Measurements from ENCODE around the gene PCDHA10. TPM values are rescaled to one million over a fixed set of nuclear protein-coding genes. Genes with fewer than 3 reads are reported as not detected.
"Not testable (repeated sequence)": the region's sequence is repeated elsewhere in the genome, so short reads cannot be mapped to it uniquely, and the experiment has no call there.

Gene PCDHA10
- total RNA-seq, 2 donors from 2014 or later, result 0.07 to 0.37 TPM

DNA sequence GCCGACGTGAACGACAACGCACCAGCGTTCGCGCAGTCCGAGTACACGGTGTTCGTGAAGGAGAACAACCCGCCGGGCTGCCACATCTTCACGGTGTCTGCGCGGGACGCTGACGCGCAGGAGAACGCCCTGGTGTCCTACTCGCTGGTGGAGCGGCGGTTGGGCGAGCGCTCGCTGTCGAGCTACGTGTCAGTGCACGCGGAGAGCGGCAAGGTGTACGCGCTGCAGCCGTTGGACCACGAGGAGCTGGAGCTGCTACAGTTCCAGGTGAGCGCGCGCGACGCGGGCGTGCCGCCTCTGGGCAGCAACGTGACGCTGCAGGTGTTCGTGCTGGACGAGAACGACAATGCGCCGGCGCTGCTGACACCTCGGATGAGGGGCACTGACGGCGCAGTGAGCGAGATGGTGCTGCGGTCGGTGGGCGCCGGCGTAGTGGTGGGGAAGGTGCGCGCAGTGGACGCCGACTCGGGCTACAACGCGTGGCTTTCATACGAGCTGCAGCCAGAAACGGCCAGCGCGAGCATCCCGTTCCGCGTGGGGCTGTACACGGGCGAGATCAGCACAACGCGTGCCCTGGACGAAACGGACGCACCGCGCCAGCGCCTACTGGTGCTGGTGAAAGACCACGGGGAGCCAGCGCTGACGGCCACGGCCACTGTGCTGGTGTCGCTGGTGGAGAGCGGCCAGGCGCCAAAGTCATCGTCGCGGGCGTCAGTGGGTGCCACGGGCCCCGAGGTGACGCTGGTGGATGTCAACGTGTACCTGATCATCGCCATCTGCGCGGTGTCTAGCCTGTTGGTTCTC is 5.7 kb upstream of the PCDHA10 start:
- H3K9ac ChIP-seq (ENCODE audit: low read depth in 2 of 2, low read length in 2 of 2); intact Hi-C loops (cut with DNase I); H3K36me3 ChIP-seq; H3K4me1 ChIP-seq; H3K4me3 ChIP-seq; H3K27ac ChIP-seq; DNase-seq; H3K9me3 ChIP-seq; H3K27me3 ChIP-seq: not testable (repeated sequence)

DNA sequence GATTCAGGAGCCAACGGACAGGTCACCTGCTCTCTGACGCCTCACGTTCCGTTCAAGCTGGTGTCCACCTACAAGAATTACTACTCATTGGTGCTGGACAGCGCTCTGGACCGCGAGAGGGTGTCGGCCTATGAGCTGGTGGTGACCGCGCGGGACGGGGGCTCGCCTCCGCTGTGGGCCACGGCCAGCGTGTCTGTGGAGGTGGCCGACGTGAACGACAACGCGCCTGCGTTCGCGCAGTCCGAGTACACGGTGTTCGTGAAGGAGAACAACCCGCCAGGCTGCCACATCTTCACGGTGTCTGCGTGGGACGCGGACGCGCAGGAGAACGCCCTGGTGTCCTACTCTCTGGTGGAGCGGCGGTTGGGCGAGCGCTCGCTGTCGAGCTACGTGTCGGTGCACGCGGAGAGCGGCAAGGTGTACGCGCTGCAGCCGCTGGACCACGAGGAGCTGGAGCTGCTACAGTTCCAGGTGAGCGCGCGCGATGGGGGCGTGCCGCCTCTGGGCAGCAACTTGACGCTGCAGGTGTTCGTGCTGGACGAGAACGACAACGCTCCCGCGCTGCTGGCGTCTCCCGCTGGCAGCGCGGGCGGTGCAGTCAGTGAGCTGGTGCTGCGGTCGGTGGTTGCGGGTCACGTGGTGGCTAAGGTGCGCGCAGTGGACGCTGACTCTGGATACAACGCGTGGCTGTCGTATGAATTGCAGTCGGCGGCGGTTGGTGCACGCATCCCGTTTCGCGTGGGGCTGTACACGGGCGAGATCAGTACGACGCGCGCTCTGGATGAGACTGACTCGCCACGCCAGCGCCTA is 1.7 kb downstream of the PCDHA10 start:
- no peaks in the 10 kb centered on the region for H3K27me3 ChIP-seq
- DNase-seq, result no peak
- TF ChIP-seq, protein P1, sequence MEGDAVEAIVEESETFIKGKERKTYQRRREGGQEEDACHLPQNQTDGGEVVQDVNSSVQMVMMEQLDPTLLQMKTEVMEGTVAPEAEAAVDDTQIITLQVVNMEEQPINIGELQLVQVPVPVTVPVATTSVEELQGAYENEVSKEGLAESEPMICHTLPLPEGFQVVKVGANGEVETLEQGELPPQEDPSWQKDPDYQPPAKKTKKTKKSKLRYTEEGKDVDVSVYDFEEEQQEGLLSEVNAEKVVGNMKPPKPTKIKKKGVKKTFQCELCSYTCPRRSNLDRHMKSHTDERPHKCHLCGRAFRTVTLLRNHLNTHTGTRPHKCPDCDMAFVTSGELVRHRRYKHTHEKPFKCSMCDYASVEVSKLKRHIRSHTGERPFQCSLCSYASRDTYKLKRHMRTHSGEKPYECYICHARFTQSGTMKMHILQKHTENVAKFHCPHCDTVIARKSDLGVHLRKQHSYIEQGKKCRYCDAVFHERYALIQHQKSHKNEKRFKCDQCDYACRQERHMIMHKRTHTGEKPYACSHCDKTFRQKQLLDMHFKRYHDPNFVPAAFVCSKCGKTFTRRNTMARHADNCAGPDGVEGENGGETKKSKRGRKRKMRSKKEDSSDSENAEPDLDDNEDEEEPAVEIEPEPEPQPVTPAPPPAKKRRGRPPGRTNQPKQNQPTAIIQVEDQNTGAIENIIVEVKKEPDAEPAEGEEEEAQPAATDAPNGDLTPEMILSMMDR (IDR thresholded peaks at IDR 0.05), result no peak

DNA sequence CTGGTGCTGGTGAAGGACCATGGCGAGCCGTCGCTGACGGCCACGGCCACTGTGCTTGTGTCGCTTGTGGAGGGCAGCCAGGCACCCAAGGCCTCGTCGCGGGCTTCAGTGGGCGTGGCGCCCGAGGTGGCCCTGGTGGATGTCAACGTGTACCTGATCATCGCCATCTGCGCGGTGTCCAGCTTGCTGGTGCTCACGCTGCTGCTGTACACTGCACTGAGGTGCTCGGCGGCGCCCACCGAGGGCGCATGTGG is 2.2 kb downstream of the PCDHA10 start:
- Histone ChIP-seq H3K36me3 (no peaks in the 10 kb centered on the region), H3K4me3 (no peak overlapping the region), H3K27ac (no peak overlapping the region), H3K4me1 (no peaks in the 10 kb centered on the region), H3K9ac (ENCODE audit: low read depth in 2 of 2, low read length in 2 of 2) (no peak overlapping the region), H3K27me3 (no peaks in the 10 kb centered on the region), H3K9me3 (peaks cover 3% of the 10 kb centered on the region)
- DNase-seq, result no peak
- intact Hi-C loops (cut with DNase I), result no loop called here
- TF ChIP-seq, protein P1 (IDR thresholded peaks at IDR 0.05), result no peak

More for the DNA sequence above, 1.7 kb downstream of the PCDHA10 start:
- Histone ChIP-seq H3K9ac (ENCODE audit: low read depth in 2 of 2, low read length in 2 of 2) (no peak overlapping the region), H3K4me1 (no peaks in the 10 kb centered on the region), H3K36me3 (no peaks in the 10 kb centered on the region), H3K4me3 (no peak overlapping the region), H3K9me3 (peaks cover 3% of the 10 kb centered on the region), H3K27ac (no peak overlapping the region)
- intact Hi-C loops (cut with DNase I), result no loop called here

DNA sequence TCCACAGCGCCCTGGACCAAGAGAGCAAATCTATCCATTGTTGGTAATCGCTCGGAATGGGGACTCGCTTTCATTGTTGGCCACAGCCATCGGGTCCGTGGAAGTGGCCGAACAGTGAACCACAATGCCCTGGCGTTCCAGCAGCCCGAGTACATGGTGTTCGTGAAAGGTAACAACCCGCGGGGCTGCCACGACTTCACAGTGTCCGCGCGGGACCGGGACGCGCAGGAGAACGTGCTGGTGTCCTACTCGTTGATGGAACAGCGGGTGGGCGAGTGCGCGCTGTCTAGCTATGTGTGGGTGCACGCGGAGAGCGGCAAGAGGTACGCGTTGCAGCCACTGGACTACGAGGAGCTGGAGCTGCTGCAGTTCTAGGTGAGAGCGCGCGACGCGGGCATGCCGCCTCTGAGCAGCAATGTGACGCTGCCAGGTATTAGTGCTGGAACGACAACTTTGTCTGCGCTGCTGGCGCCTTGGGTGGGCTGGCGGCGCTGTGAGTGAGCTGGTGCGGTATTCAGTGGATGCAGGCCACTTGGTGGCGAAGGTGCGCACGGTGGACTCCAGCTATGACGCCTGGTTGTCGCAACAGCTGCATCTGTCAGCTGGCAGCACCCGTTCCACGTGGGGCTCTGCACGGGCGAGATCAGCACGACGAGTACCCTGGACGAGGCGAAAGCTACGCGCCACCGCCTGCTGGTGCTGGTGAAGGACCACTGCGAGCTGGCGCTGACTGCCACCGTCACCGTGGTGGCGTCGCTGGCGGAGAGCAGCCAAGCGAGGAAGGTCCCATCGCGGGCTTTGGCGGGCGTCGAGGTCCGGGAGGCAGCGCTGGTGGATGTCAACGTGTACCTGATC is 7.0 kb downstream of the PCDHA10 start:
- Histone ChIP-seq H3K36me3 (no peaks in the 10 kb centered on the region), H3K4me3 (no peak overlapping the region), H3K27me3 (no peaks in the 10 kb centered on the region), H3K27ac (no peak overlapping the region), H3K9ac (ENCODE audit: low read depth in 2 of 2, low read length in 2 of 2) (no peak overlapping the region), H3K4me1 (no peaks in the 10 kb centered on the region), H3K9me3 (no peaks in the 10 kb centered on the region)
- DNase-seq, result no peak
- TF ChIP-seq, protein P1 (IDR thresholded peaks at IDR 0.05), result no peak
- intact Hi-C loops (cut with DNase I), result no loop called here

DNA sequence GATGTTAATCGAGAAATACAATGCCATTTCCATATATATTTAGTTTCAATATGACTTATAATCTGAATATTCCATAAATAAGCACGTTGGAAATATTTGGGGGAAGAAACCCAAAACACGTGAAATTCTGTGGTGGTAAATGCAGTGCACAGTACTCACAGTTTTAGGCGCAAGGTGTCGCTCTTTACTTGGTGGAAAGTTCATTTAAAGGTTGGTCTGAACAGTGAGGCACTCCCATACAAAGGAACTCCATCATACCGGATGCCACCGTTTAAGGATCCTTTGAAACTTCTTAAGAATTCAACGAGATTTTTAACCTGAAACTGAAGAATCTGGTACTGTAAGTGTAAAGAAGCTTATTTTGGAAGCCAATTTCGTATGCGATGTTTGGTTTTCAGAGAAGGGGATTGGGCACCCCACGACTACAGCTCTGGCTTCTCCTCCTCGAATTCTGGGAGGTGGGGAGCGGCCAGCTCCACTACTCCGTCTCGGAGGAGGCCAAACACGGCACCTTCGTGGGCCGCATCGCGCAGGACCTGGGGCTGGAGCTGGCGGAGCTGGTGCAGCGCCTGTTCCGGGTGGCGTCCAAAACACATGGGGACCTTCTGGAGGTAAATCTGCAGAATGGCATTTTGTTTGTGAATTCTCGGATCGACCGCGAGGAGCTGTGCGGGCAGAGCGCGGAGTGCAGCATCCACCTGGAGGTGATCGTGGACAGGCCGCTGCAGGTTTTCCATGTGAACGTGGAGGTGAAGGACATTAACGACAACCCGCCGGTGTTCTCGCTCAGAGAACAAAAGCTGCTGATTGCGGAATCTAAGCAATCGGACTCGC is 13.2 kb downstream of the PCDHA10 start, which contains the start of gene PCDHA11:
PCDHA11 (plus strand) TSS at position 237 of the 834 bp plus-strand sequence; CDS start at position 384, 147 bp downstream.
- DNase-seq, result no peak
- Histone ChIP-seq H3K4me1 (no peaks in the 10 kb centered on the region), H3K9ac (ENCODE audit: low read depth in 2 of 2, low read length in 2 of 2) (no peak within 1 kb of the TSS), H3K27me3 (no peaks in the 10 kb centered on the region), H3K36me3 (no peaks in the 10 kb centered on the region), H3K27ac (no peak within 1 kb of the TSS), H3K9me3 (no peaks in the 10 kb centered on the region), H3K4me3 (no peak within 1 kb of the TSS)
- TF ChIP-seq, protein P1 (IDR thresholded peaks at IDR 0.05), result no peak
- intact Hi-C loops (cut with DNase I), result no loop called here
